SK-N-SH treated with all-trans-retinoic acid at 6 μM for 48 hours (cell line): ENCODE data around the gene PDLIM7.

Experiments
- ATAC-seq: fragments of 200-7000 bp; cut with Tn5 transposase; 3 replicates; pipeline ENCODE4 v1.9.1; 2020; ENCODE audit warnings: mild to moderate bottlenecking, moderate library complexity
- BACH2 ChIP-seq: fragments of 250-450 bp; sonication (Bioruptor Pico); IDR thresholded peaks from 2 replicates; pipeline ENCODE4 v1.9.0; 2021; ENCODE audit warnings: mild to moderate bottlenecking, borderline replicate concordance
- CSDC2 ChIP-seq: fragments of 250-450 bp; sonication (Bioruptor Pico); IDR thresholded peaks from 2 replicates; pipeline ENCODE4 v1.5.0; 2020; ENCODE audit warnings: mild to moderate bottlenecking, moderate library complexity
- CSRNP3 ChIP-seq: fragments of 250-450 bp; sonication (Bioruptor Pico); IDR thresholded peaks from 2 replicates; pipeline ENCODE4 v1.5.1; 2021; ENCODE audit warnings: mild to moderate bottlenecking, moderate library complexity
- GLIS3 ChIP-seq: fragments of 250-450 bp; sonication (Bioruptor Pico); IDR thresholded peaks from 2 replicates; pipeline ENCODE4 v1.5.0; 2020; ENCODE audit warnings: mild to moderate bottlenecking, moderate library complexity
- OSR1 ChIP-seq: fragments of 250-450 bp; sonication (Bioruptor Pico); IDR thresholded peaks from 2 replicates; pipeline ENCODE4 v1.8.0; 2022; ENCODE audit warnings: moderate library complexity, mild to moderate bottlenecking, inconsistent platforms
- PATZ1 ChIP-seq: fragments of 250-450 bp; sonication (Bioruptor Pico); IDR thresholded peaks from 2 replicates; pipeline ENCODE4 v1.8.0; 2020; ENCODE audit warnings: mild to moderate bottlenecking, moderate library complexity, borderline replicate concordance
- POU6F1 ChIP-seq: fragments of 250-450 bp; sonication (Bioruptor Pico); IDR thresholded peaks from 2 replicates; pipeline ENCODE4 v1.8.0; 2021; ENCODE audit warnings: low read depth, mild to moderate bottlenecking, moderate library complexity, borderline replicate concordance
- PPARA ChIP-seq: fragments of 250-450 bp; sonication (Bioruptor Pico); IDR thresholded peaks from 2 replicates; pipeline ENCODE4 v1.5.0; 2020; ENCODE audit warnings: mild to moderate bottlenecking, borderline replicate concordance
- SNAI2 ChIP-seq: fragments of 250-450 bp; sonication (Bioruptor Pico); IDR thresholded peaks from 2 replicates; pipeline ENCODE4 v1.5.0; 2020; ENCODE audit warnings: mild to moderate bottlenecking, moderate library complexity
- TCF4 ChIP-seq: fragments of 250-450 bp; sonication (Bioruptor Pico); IDR thresholded peaks from 2 replicates; pipeline ENCODE4 v1.8.0; 2021; ENCODE audit warnings: mild to moderate bottlenecking, moderate library complexity, borderline replicate concordance
- TOX ChIP-seq: fragments of 250-450 bp; sonication (Bioruptor Pico); IDR thresholded peaks from 2 replicates; pipeline ENCODE4 v1.8.0; 2021; ENCODE audit warnings: mild to moderate bottlenecking, moderate library complexity, borderline replicate concordance
- TSHZ2 ChIP-seq: fragments of 250-450 bp; sonication (Bioruptor Pico); IDR thresholded peaks from 2 replicates; pipeline ENCODE4 v1.5.0; 2020; ENCODE audit warnings: mild to moderate bottlenecking, moderate library complexity
- ZFP3 ChIP-seq: fragments of 250-450 bp; sonication (Bioruptor Pico); IDR thresholded peaks from 2 replicates; pipeline ENCODE4 v1.5.0; 2020; ENCODE audit warnings: mild to moderate bottlenecking, moderate library complexity
- ZFP30 ChIP-seq: fragments of 450-650 bp; formaldehyde crosslinking; IDR thresholded peaks from 2 replicates; pipeline ENCODE4 v1.5.0; 2022; ENCODE audit warnings: mild to moderate bottlenecking, moderate library complexity
- ZNF565 ChIP-seq: fragments of 450-650 bp; formaldehyde crosslinking; conservative IDR thresholded peaks from 2 replicates; pipeline ENCODE4 v1.5.0; 2020; ENCODE audit warnings: low read depth, mild to moderate bottlenecking, moderate library complexity
- ZNF8 ChIP-seq: fragments of 450-650 bp; formaldehyde crosslinking; IDR thresholded peaks from 2 replicates; pipeline ENCODE4 v1.5.0; 2020; ENCODE audit warnings: mild to moderate bottlenecking, moderate library complexity
- TF ChIP-seq, protein P1 (sequence below): fragments of 250-450 bp; sonication (Bioruptor Pico); IDR thresholded peaks from 2 replicates; pipeline ENCODE4 v1.5.1; 2020; ENCODE audit warnings: low read depth, mild to moderate bottlenecking, moderate library complexity

Gene PDLIM7

GRCh38 chr5:177511181-177511580 lies 13.8 kb upstream of the PDLIM7 start:
- TF ChIP-seq ZFP3 (CRISPR knock-in tag) (no peak), ZFP30 (no peak), CSRNP3 (no peak)
- TF ChIP-seq, all 23 proteins: peak for 0
- ATAC-seq: no peak

DNA sequence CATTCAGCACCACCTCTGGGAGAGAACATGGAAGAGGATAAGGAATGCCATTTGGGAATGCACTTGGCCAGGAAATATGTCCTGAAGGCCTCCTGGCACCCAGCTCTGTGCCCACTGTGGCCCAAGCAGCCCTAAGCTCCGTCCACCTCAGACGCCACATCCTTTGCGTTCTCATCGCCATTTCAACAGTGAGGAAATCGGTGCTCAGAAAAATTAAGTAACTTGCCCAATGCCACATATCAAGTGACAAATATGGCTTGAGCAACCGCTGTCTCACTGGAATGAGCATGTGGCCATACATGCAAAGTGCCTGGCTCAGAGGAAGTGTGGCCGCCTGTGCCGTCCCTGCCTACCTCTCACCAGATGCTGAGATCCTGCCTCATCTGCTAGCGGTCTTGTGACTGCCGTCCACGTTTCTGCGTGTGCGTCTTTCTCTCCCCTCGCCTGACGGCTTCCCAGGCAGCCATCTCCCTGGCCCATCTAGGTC lies 13.2 kb upstream of the PDLIM7 start:
- ATAC-seq: no peak
- TF ChIP-seq PPARA (CRISPR knock-in tag): no peak
- TF ChIP-seq ZFP30: no peak
- TF ChIP-seq, protein P1, sequence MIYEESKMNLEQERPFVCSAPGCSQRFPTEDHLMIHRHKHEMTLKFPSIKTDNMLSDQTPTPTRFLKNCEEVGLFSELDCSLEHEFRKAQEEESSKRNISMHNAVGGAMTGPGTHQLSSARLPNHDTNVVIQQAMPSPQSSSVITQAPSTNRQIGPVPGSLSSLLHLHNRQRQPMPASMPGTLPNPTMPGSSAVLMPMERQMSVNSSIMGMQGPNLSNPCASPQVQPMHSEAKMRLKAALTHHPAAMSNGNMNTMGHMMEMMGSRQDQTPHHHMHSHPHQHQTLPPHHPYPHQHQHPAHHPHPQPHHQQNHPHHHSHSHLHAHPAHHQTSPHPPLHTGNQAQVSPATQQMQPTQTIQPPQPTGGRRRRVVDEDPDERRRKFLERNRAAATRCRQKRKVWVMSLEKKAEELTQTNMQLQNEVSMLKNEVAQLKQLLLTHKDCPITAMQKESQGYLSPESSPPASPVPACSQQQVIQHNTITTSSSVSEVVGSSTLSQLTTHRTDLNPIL (CRISPR knock-in tag): no peak
- TF ChIP-seq ZFP3 (CRISPR knock-in tag): no peak
- no peak for TF ChIP-seq TCF4 (CRISPR knock-in tag)

DNA sequence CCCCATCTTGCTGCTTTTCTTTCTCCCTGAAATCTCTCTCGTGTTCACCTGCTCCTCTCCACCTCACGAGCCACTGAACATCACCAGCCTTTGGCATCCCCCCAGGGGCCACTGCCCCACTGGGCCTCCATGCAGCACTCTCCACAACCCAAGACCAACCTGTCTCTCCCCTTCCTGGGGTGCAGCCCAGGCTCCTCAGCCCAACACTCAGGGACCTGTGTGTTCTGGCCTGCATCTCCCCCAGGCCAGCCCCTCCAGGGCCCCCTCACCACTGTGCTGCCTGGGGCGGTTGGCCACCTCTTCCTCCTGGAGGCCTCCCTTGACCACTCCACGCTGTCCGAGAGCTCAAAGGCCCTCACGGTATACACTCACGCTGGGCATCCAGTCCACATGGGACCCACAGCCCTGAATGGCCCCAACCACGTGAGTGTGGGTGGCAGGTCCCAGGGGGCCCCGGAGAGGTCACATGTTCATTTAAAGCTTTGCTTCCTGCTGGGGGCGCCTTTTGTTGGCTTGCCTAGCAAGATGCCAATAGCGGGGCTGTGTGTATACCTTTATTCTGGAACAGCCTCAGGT lies 12.7 kb upstream of the PDLIM7 start:
- no peak for TF ChIP-seq GLIS3 (CRISPR knock-in tag)
- TF ChIP-seq CSDC2 (CRISPR knock-in tag): no peak
- no peak for TF ChIP-seq POU6F1 (CRISPR knock-in tag)
- no peak for TF ChIP-seq ZNF8
- no peak for TF ChIP-seq ZFP30
- TF ChIP-seq TOX: no peak
- TF ChIP-seq, protein P1 (CRISPR knock-in tag): no peak
- no peak for TF ChIP-seq PATZ1
- no peak for TF ChIP-seq PPARA (CRISPR knock-in tag)
- ATAC-seq: no peak; the same call in 2 of the 3 replicates

GRCh38 chr5:177509381-177509951 lies 12.1 kb upstream of the PDLIM7 start, which contains the start of gene DOK3:
Gene DOK3 (minus strand): TSS chr5:177509826. CDS start chr5:177509540, 286 bp downstream.
- TF ChIP-seq ZNF565 (CRISPR knock-in tag) (no peak), PATZ1 (no peak), OSR1 (CRISPR knock-in tag) (no peak), BACH2 (CRISPR knock-in tag) (no peak), TCF4 (CRISPR knock-in tag) (no peak), TSHZ2 (CRISPR knock-in tag) (no peak), SNAI2 (CRISPR knock-in tag) (no peak), ZNF8 (no peak), ZFP30 (no peak)
- TF ChIP-seq, protein P1 (CRISPR knock-in tag): no peak
- ATAC-seq: no peak
